ENCODE measurements around the gene FOXP1. TPM values are rescaled to one million over a fixed set of nuclear protein-coding genes. Genes with fewer than 3 reads are reported as not detected.

The FOXP1 gene
- total RNA-seq, 1 experiment from 2014 or later: 75.3 TPM

GRCh38 chr3:70994644-70995043 is 588.9 kb downstream of the FOXP1 start:
- Histone ChIP-seq H3K27me3 (ENCODE audit: insufficient read depth, low read length) (no peaks in the 10 kb centered on the region), H3K4me2 (ENCODE audit: insufficient read depth, insufficient read length, low read length) (no peak overlapping the region), H3K4ac (ENCODE audit: low read depth, low read length) (no peak overlapping the region), H2AFZ (ENCODE audit: low read length) (no peak overlapping the region), H4K5ac (ENCODE audit: insufficient read length, low read depth, low read length) (no peak overlapping the region), H2BK12ac (ENCODE audit: insufficient read length, low read depth, low read length) (no peak overlapping the region), H3K9ac (ENCODE audit: extremely low read depth, insufficient read length, low read length) (no peak overlapping the region), H3K23ac (ENCODE audit: insufficient read length, low read depth, low read length) (no peak overlapping the region), H4K8ac (replicated peaks; ENCODE audit: insufficient read length, low read depth, low read length) (no peak overlapping the region), H3K79me2 (ENCODE audit: insufficient read depth, low read length) (no peaks in the 10 kb centered on the region), H3K27ac (ENCODE audit: insufficient read length, low read depth, low read length) (no peak overlapping the region), H3T11ph (ENCODE audit: low read length) (no peak overlapping the region), H3K14ac (ENCODE audit: insufficient read depth, low read length) (no peak overlapping the region), H2BK15ac (ENCODE audit: low read depth, low read length) (no peak overlapping the region), H2BK5ac (ENCODE audit: insufficient read length, low read length) (no peak overlapping the region), H4K91ac (ENCODE audit: insufficient read length, low read depth, low read length) (no peak overlapping the region), H3K9me3 (ENCODE audit: control insufficient read depth, low read depth, low read length) (no peaks in the 10 kb centered on the region), H3K18ac (ENCODE audit: insufficient read length, low read depth, low read length) (no peak overlapping the region), H3K79me1 (ENCODE audit: insufficient read depth, low read depth, low read length, poor library complexity, severe bottlenecking) (no peaks in the 10 kb centered on the region), H2BK20ac (ENCODE audit: low read depth, low read length, poor library complexity, severe bottlenecking) (no peak overlapping the region), H3K23me2 (ENCODE audit: insufficient read length, low read depth, low read length, poor library complexity, severe bottlenecking) (no peaks in the 10 kb centered on the region), H2AK5ac (ENCODE audit: insufficient read length, low read length) (no peak overlapping the region), H2BK120ac (ENCODE audit: low read depth, low read length, poor library complexity, severe bottlenecking) (no peak overlapping the region), H3K4me1 (ENCODE audit: insufficient read depth, low read length) (no peaks in the 10 kb centered on the region), H4K20me1 (ENCODE audit: control insufficient read depth, insufficient read depth, insufficient read length) (no peaks in the 10 kb centered on the region), H3K56ac (ENCODE audit: insufficient read length, low read depth, low read length) (no peak overlapping the region)
- peaks cover 0 to 14% (median 0%) of the 10 kb centered on the region in 3 experiments; a peak in 3 of 7 replicates for H3K36me3 Mint-ChIP-seq (ENCODE audit: insufficient read depth in 1 of 3, low read depth in 3 of 3)
- no peaks in the 10 kb centered on the region for H3K9me3 Mint-ChIP-seq
- H3K27ac Mint-ChIP-seq: no peak overlapping the region
- TF ChIP-seq CTCF (conservative IDR thresholded peaks at IDR 0.05): no peak
- no peak overlapping the region for H3K4me3 Mint-ChIP-seq
- no peak for DNase-seq
- no peaks in the 10 kb centered on the region for H3K27me3 Mint-ChIP-seq (ENCODE audit: low read depth)
- no CpG with 5 or more reads among the region's 3 CpGs for WGBS (ENCODE audit: extremely low coverage, insufficient read length, low lambda C conversion rate)
- no peaks in the 10 kb centered on the region for H3K4me1 Mint-ChIP-seq

Measured in H9 (cell line).